ENCODE measurements around the gene ERBB4. TPM values are rescaled to one million over a fixed set of nuclear protein-coding genes. Genes with fewer than 3 reads are reported as not detected.

Gene ERBB4
- polyA plus RNA-seq, 1 of the 3 experiments (the other 2 are of a cell fraction), result 0.05 TPM

DNA sequence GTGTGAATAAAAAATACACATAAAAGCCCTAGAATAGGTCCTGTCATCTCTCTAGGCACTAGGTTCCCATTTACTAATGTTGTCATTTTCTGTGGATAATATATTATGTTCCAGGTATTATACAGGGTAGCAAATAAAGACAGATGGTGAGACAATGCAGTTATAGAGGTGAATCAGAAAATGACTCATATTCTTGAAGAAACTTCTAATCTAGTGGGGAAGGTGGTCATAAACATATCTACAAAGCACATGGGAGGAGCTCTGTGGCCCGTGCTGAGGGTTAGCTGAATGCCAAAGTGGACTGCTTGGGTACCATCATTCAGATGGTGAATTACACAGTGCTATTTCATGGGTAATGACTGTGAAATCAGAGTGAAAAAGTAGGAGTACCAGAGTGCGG, 700.9 kb downstream of the ERBB4 start:
- Histone ChIP-seq H3K9me3 (no peaks in the 10 kb centered on the region), H3F3A (replicated peaks; ENCODE audit: insufficient read depth) (no peaks in the 10 kb centered on the region), H3K27ac (ENCODE audit: low read depth in 2 of 2, low read length in 1 of 2) (no peak overlapping the region), H3K36me3 (replicated peaks in 1 of 2; ENCODE audit: control insufficient read depth in 1 of 2, insufficient read depth in 2 of 2, low read length in 1 of 2) (no peaks in the 10 kb centered on the region), H3K9ac (no peak overlapping the region), H3K79me2 (ENCODE audit: insufficient read depth) (no peaks in the 10 kb centered on the region), H4K20me1 (ENCODE audit: insufficient read depth) (no peaks in the 10 kb centered on the region), H3K4me1 (ENCODE audit: control insufficient read depth in 1 of 2, insufficient read depth in 2 of 2, low read depth in 1 of 2, low read length in 1 of 2) (no peaks in the 10 kb centered on the region), H3K4me3 (ENCODE audit: low read depth in 2 of 2, low read length in 1 of 2) (no peak overlapping the region), H3K27me3 (ENCODE audit: insufficient read depth) (no peaks in the 10 kb centered on the region), H3K4me2 (no peak overlapping the region), H3K9me2 (no peaks in the 10 kb centered on the region), H2AFZ (ENCODE audit: low read depth) (no peak overlapping the region)
- CTCF ChIA-PET, result interaction anchor here (1.7 kb wide), 1 partner anchor 13 kb away, joined by 4 read pairs; no protein-coding TSS in a partner anchor
- TF ChIP-seq, protein P1, sequence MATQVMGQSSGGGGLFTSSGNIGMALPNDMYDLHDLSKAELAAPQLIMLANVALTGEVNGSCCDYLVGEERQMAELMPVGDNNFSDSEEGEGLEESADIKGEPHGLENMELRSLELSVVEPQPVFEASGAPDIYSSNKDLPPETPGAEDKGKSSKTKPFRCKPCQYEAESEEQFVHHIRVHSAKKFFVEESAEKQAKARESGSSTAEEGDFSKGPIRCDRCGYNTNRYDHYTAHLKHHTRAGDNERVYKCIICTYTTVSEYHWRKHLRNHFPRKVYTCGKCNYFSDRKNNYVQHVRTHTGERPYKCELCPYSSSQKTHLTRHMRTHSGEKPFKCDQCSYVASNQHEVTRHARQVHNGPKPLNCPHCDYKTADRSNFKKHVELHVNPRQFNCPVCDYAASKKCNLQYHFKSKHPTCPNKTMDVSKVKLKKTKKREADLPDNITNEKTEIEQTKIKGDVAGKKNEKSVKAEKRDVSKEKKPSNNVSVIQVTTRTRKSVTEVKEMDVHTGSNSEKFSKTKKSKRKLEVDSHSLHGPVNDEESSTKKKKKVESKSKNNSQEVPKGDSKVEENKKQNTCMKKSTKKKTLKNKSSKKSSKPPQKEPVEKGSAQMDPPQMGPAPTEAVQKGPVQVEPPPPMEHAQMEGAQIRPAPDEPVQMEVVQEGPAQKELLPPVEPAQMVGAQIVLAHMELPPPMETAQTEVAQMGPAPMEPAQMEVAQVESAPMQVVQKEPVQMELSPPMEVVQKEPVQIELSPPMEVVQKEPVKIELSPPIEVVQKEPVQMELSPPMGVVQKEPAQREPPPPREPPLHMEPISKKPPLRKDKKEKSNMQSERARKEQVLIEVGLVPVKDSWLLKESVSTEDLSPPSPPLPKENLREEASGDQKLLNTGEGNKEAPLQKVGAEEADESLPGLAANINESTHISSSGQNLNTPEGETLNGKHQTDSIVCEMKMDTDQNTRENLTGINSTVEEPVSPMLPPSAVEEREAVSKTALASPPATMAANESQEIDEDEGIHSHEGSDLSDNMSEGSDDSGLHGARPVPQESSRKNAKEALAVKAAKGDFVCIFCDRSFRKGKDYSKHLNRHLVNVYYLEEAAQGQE (IDR thresholded peaks at IDR 0.05; ENCODE audit: low read depth, low read length), result no peak
- TF ChIP-seq SMC3 (IDR thresholded peaks at IDR 0.05; ENCODE audit: low read depth, low read length) (no peak), GATA2 (CRISPR knock-in tag; IDR thresholded peaks at IDR 0.05) (no peak), FOSL2 (IDR thresholded peaks at IDR 0.05; ENCODE audit: borderline replicate concordance, low read depth) (no peak), MXI1 (IDR thresholded peaks at IDR 0.05; ENCODE audit: low read depth, low read length) (no peak), NRF1 (IDR thresholded peaks at IDR 0.05; ENCODE audit: low read depth, low read length) (no peak), JUND (IDR thresholded peaks at IDR 0.05) (no peak), RCOR1 (IDR thresholded peaks at IDR 0.05; ENCODE audit: low read length) (no peak), FOXJ3 (CRISPR knock-in tag; IDR thresholded peaks at IDR 0.05) (no peak), CHD2 (IDR thresholded peaks at IDR 0.05; ENCODE audit: low read length, partially characterized antibody) (no peak), RAD21 (IDR thresholded peaks at IDR 0.05; ENCODE audit: low read length) (no peak)
- TF ChIP-seq, protein P2, sequence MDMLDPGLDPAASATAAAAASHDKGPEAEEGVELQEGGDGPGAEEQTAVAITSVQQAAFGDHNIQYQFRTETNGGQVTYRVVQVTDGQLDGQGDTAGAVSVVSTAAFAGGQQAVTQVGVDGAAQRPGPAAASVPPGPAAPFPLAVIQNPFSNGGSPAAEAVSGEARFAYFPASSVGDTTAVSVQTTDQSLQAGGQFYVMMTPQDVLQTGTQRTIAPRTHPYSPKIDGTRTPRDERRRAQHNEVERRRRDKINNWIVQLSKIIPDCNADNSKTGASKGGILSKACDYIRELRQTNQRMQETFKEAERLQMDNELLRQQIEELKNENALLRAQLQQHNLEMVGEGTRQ (IDR thresholded peaks at IDR 0.05; ENCODE audit: borderline replicate concordance, low read depth, low read length), result no peak
- TF ChIP-seq, protein P3, sequence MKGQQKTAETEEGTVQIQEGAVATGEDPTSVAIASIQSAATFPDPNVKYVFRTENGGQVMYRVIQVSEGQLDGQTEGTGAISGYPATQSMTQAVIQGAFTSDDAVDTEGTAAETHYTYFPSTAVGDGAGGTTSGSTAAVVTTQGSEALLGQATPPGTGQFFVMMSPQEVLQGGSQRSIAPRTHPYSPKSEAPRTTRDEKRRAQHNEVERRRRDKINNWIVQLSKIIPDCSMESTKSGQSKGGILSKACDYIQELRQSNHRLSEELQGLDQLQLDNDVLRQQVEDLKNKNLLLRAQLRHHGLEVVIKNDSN (IDR thresholded peaks at IDR 0.05; ENCODE audit: borderline replicate concordance, low read depth), result no peak
- 59% methylated on average over 2 of the region's 2 CpGs for WGBS (ENCODE audit: low lambda C conversion rate)
- POLR2A ChIA-PET, result no interaction called here
- DNase-seq, result no peak

DNA sequence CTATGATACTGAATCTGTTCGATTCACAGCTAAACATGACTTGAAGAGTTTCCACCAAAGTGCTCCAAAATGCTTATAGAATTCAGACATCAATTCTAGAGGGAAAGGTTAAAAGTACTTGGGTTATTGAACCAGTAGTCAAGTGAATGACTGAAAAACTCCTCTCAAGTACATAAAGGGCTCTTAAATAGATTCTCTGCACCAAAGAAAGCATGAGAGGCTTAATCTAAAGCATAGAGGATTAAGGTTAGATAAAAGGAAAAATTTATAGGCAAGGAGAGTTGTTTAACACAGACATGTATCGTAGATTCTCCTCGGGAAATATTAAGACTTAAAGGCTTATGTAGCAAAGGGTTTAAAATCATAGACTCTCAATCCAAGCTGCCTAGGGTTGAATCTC, 701.4 kb downstream of the ERBB4 start:
- no peak overlapping the region for H2AFZ ChIP-seq (ENCODE audit: low read depth)
- H3K27me3 ChIP-seq (ENCODE audit: insufficient read depth), result no peaks in the 10 kb centered on the region
- no peak for DNase-seq
- no peaks in the 10 kb centered on the region for H3K9me3 ChIP-seq
- H3K79me2 ChIP-seq (ENCODE audit: insufficient read depth), result no peaks in the 10 kb centered on the region
- H3K4me1 ChIP-seq (ENCODE audit: control insufficient read depth in 1 of 2, insufficient read depth in 2 of 2, low read depth in 1 of 2, low read length in 1 of 2), result no peaks in the 10 kb centered on the region
- H4K20me1 ChIP-seq (ENCODE audit: insufficient read depth), result no peaks in the 10 kb centered on the region
- no peaks in the 10 kb centered on the region for H3K9me2 ChIP-seq
- ChIA-PET POLR2A (no interaction called here), CTCF (interaction anchor here (1.7 kb wide), 1 partner anchor 12 kb away, joined by 4 read pairs; no protein-coding TSS in a partner anchor)
- H3K4me2 ChIP-seq, result no peak overlapping the region
- 66% methylated on average over 3 of the region's 3 CpGs for WGBS (ENCODE audit: low lambda C conversion rate)
- no peaks in the 10 kb centered on the region for H3F3A ChIP-seq (replicated peaks; ENCODE audit: insufficient read depth)
- H3K27ac ChIP-seq (ENCODE audit: low read depth in 2 of 2, low read length in 1 of 2), result no peak overlapping the region
- H3K9ac ChIP-seq, result no peak overlapping the region
- H3K4me3 ChIP-seq (ENCODE audit: low read depth in 2 of 2, low read length in 1 of 2), result no peak overlapping the region
- no peaks in the 10 kb centered on the region for H3K36me3 ChIP-seq (replicated peaks in 1 of 2; ENCODE audit: control insufficient read depth in 1 of 2, insufficient read depth in 2 of 2, low read length in 1 of 2)
- TF ChIP-seq TCF12 (IDR thresholded peaks at IDR 0.05) (no peak), TAF1 (IDR thresholded peaks at IDR 0.05; ENCODE audit: borderline replicate concordance, low read depth, low read length) (no peak), POLR2AphosphoS5 (IDR thresholded peaks at IDR 0.05; ENCODE audit: low read depth, low read length) (no peak), GATA2 (CRISPR knock-in tag; IDR thresholded peaks at IDR 0.05) (no peak), NRF1 (IDR thresholded peaks at IDR 0.05; ENCODE audit: low read depth, low read length) (no peak), ELF1 (IDR thresholded peaks at IDR 0.05) (no peak), SIN3A (IDR thresholded peaks at IDR 0.05; ENCODE audit: borderline replicate concordance, low read depth, low read length) (no peak), RAD21 (IDR thresholded peaks at IDR 0.05; ENCODE audit: low read length) (no peak), FOXM1 (IDR thresholded peaks at IDR 0.05; ENCODE audit: low read depth) (no peak), NFIC (IDR thresholded peaks at IDR 0.05; ENCODE audit: borderline replicate concordance) (no peak), FOSL2 (IDR thresholded peaks at IDR 0.05; ENCODE audit: borderline replicate concordance, low read depth) (no peak), SMC3 (IDR thresholded peaks at IDR 0.05; ENCODE audit: low read depth, low read length) (no peak), RXRA (IDR thresholded peaks at IDR 0.05; ENCODE audit: borderline replicate concordance, low read depth) (no peak)
- TF ChIP-seq, protein P2 (IDR thresholded peaks at IDR 0.05; ENCODE audit: borderline replicate concordance, low read depth, low read length), result no peak
- TF ChIP-seq, protein P3 (IDR thresholded peaks at IDR 0.05; ENCODE audit: borderline replicate concordance, low read depth), result no peak

Measured in SK-N-SH (cell line).